BLaER1 (cell line): ENCODE results near the gene FGD4.

Source experiments
- H3K27ac ChIP-seq: shearing (Covaris generic); formaldehyde crosslinking; 2 replicates; pipeline ENCODE4 v1.8.1; 2022
- H3K27me3 ChIP-seq: shearing (Covaris generic); formaldehyde crosslinking; 2 replicates; pipeline ENCODE4 v1.8.1; 2022
- H3K36me3 ChIP-seq: shearing (Covaris generic); formaldehyde crosslinking; 2 replicates; pipeline ENCODE4 v1.8.1; 2022
- H3K4me1 ChIP-seq: shearing (Covaris generic); formaldehyde crosslinking; 2 replicates; pipeline ENCODE4 v1.8.1; 2022
- H3K4me2 ChIP-seq: shearing (Covaris generic); formaldehyde crosslinking; 2 replicates; pipeline ENCODE4 v1.8.1; 2022
- H3K4me3 ChIP-seq: shearing (Covaris generic); formaldehyde crosslinking; 2 replicates; pipeline ENCODE4 v1.8.1; 2022
- H3K9ac ChIP-seq: shearing (Covaris generic); formaldehyde crosslinking; 2 replicates; pipeline ENCODE4 v1.8.1; 2022
- H3K9me3 ChIP-seq: shearing (Covaris generic); formaldehyde crosslinking; 2 replicates; pipeline ENCODE4 v1.8.1; 2022
- H4K20me1 ChIP-seq: shearing (Covaris generic); formaldehyde crosslinking; 2 replicates; pipeline ENCODE4 v1.8.1; 2022
- Cebpa-rat ChIP-seq: shearing (Covaris generic); IDR thresholded peaks from 2 replicates; pipeline ENCODE4 v1.8.1; 2022

Gene FGD4

GRCh38 chr12:32435921-32436705 is 36.8 kb downstream of the FGD4 start:
- Histone ChIP-seq H3K4me2 (peak overlapping the region; percentile 71; the same call in 1 of the 2 replicates), H4K20me1 (no peaks in the 10 kb centered on the region), H3K4me1 (peaks cover 36% of the 10 kb centered on the region), H3K4me3 (no peak overlapping the region), H3K27ac (peak overlapping the region; percentile 73), H3K9me3 (no peaks in the 10 kb centered on the region), H3K36me3 (no peaks in the 10 kb centered on the region), H3K27me3 (no peaks in the 10 kb centered on the region), H3K9ac (peak overlapping the region; percentile 47; the same call in 1 of the 2 replicates)
- TF ChIP-seq Cebpa-rat, result no peak

GRCh38 chr12:32437095-32437515 is 37.7 kb downstream of the FGD4 start:
- H3K27me3 ChIP-seq, result no peaks in the 10 kb centered on the region
- H3K27ac ChIP-seq, result peak overlapping the region; percentile 73
- H3K36me3 ChIP-seq, result no peaks in the 10 kb centered on the region
- H3K4me2 ChIP-seq, result peak overlapping the region; percentile 71
- H3K4me3 ChIP-seq, result peak overlapping the region; percentile 1; the same call in 1 of the 2 replicates
- no peaks in the 10 kb centered on the region for H4K20me1 ChIP-seq
- H3K9ac ChIP-seq, result peak overlapping the region; percentile 47; the same call in 1 of the 2 replicates
- TF ChIP-seq Cebpa-rat, result no peak
- no peaks in the 10 kb centered on the region for H3K9me3 ChIP-seq
- H3K4me1 ChIP-seq, result peaks cover 36% of the 10 kb centered on the region

GRCh38 chr12:32440120-32440865 is 40.9 kb downstream of the FGD4 start:
- no peak for TF ChIP-seq Cebpa-rat
- H3K36me3 ChIP-seq, result no peaks in the 10 kb centered on the region
- H3K4me2 ChIP-seq, result no peak overlapping the region; the same call in 1 of the 2 replicates
- no peaks in the 10 kb centered on the region for H3K27me3 ChIP-seq
- H4K20me1 ChIP-seq, result no peaks in the 10 kb centered on the region
- H3K4me1 ChIP-seq, result peaks cover 47% of the 10 kb centered on the region
- H3K9ac ChIP-seq, result no peak overlapping the region
- H3K27ac ChIP-seq, result no peak overlapping the region; the same call in 1 of the 2 replicates
- no peaks in the 10 kb centered on the region for H3K9me3 ChIP-seq
- no peak overlapping the region for H3K4me3 ChIP-seq

- H3K36me3 ChIP-seq, result no peaks in the 10 kb centered on the region
- H3K4me3 ChIP-seq, result no peak overlapping the region
- H3K27me3 ChIP-seq, result no peaks in the 10 kb centered on the region
- no peak overlapping the region for H3K27ac ChIP-seq
- no peaks in the 10 kb centered on the region for H3K9me3 ChIP-seq
- H3K4me1 ChIP-seq, result peaks cover 30% of the 10 kb centered on the region
- no peaks in the 10 kb centered on the region for H4K20me1 ChIP-seq
- H3K4me2 ChIP-seq, result no peak overlapping the region
- TF ChIP-seq Cebpa-rat, result no peak
- H3K9ac ChIP-seq, result no peak overlapping the region
Observed at GRCh38 chr12:32443491-32443890, 44.1 kb downstream of the FGD4 start.

GRCh38 chr12:32444895-32445294 is 45.5 kb downstream of the FGD4 start:
- Histone ChIP-seq H3K4me3 (no peak overlapping the region), H4K20me1 (no peaks in the 10 kb centered on the region), H3K4me1 (peaks cover 27% of the 10 kb centered on the region), H3K4me2 (peak overlapping the region; percentile 22; the same call in 1 of the 2 replicates), H3K9ac (no peak overlapping the region), H3K9me3 (no peaks in the 10 kb centered on the region), H3K27me3 (no peaks in the 10 kb centered on the region), H3K36me3 (no peaks in the 10 kb centered on the region), H3K27ac (no peak overlapping the region)
- TF ChIP-seq Cebpa-rat, result no peak

- no peak overlapping the region for H3K27ac ChIP-seq
Observed at GRCh38 chr12:32445356-32445755, 46.0 kb downstream of the FGD4 start.

GRCh38 chr12:32446316-32447119 is 47.2 kb downstream of the FGD4 start:
- no peak for TF ChIP-seq Cebpa-rat
- Histone ChIP-seq H3K27ac (no peak overlapping the region), H3K4me3 (no peak overlapping the region), H3K9ac (no peak overlapping the region), H3K9me3 (no peaks in the 10 kb centered on the region), H3K36me3 (no peaks in the 10 kb centered on the region), H3K4me2 (0 out of 2 replicates have a peak overlapping the region, but pooled peaks have one; percentile 3), H3K4me1 (peaks cover 23% of the 10 kb centered on the region), H3K27me3 (no peaks in the 10 kb centered on the region), H4K20me1 (no peaks in the 10 kb centered on the region)

More at GRCh38 chr12:32445356-32445755, 46.0 kb downstream of the FGD4 start:
- no peak for TF ChIP-seq Cebpa-rat
- no peak overlapping the region for H3K4me2 ChIP-seq
- no peak overlapping the region for H3K9ac ChIP-seq
- no peaks in the 10 kb centered on the region for H4K20me1 ChIP-seq
- H3K36me3 ChIP-seq, result no peaks in the 10 kb centered on the region
- H3K9me3 ChIP-seq, result no peaks in the 10 kb centered on the region
- H3K27me3 ChIP-seq, result no peaks in the 10 kb centered on the region
- H3K4me1 ChIP-seq, result peaks cover 27% of the 10 kb centered on the region
- no peak overlapping the region for H3K4me3 ChIP-seq

- no peak overlapping the region for H3K9ac ChIP-seq
- no peak overlapping the region for H3K4me3 ChIP-seq
- no peak for TF ChIP-seq Cebpa-rat
- H3K27ac ChIP-seq, result no peak overlapping the region
- no peaks in the 10 kb centered on the region for H3K36me3 ChIP-seq
- no peaks in the 10 kb centered on the region for H3K9me3 ChIP-seq
- no peaks in the 10 kb centered on the region for H3K27me3 ChIP-seq
- H4K20me1 ChIP-seq, result no peaks in the 10 kb centered on the region
- H3K4me1 ChIP-seq, result peaks cover 23% of the 10 kb centered on the region
- no peak overlapping the region for H3K4me2 ChIP-seq
Observed at GRCh38 chr12:32448586-32448985, 49.2 kb downstream of the FGD4 start.

GRCh38 chr12:32450363-32450762 is 51.0 kb downstream of the FGD4 start:
- Histone ChIP-seq H4K20me1 (no peaks in the 10 kb centered on the region), H3K4me1 (peaks cover 11% of the 10 kb centered on the region), H3K9me3 (no peaks in the 10 kb centered on the region), H3K4me2 (no peak overlapping the region), H3K9ac (no peak overlapping the region), H3K4me3 (no peak overlapping the region), H3K36me3 (no peaks in the 10 kb centered on the region), H3K27ac (no peak overlapping the region), H3K27me3 (no peaks in the 10 kb centered on the region)
- no peak for TF ChIP-seq Cebpa-rat
